Measurements from ENCODE around the gene PDIA6. TPM values are rescaled to one million over a fixed set of nuclear protein-coding genes. Genes with fewer than 3 reads are reported as not detected.

The PDIA6 gene
- 283 and 284 TPM in 2 replicates for total RNA-seq

GRCh38 chr2:10812362-10813162 lies at the start of gene PDIA6:
Gene PDIA6 (minus strand): TSS chr2:10812785. CDS start chr2:10812696, 89 bp downstream.

Other genes with a start within 250 kb of the PDIA6 start
- gene NOL10, start 122.8 kb downstream of the PDIA6 start, total RNA-seq, result 26.4 and 27.9 TPM in 2 replicates
- 0.09 and 0.42 TPM in 2 replicates for gene ATP6V1C2, start 91.2 kb downstream of the PDIA6 start, total RNA-seq
- gene KCNF1, start 99.1 kb upstream of the PDIA6 start, total RNA-seq, result 0.35 TPM in 1 of 2 replicates, not detected in the other

All from airway epithelial cell (primary cell).